Retinal pigment epithelial cell (primary cell): ENCODE data around the gene ALDOA.
A peak's percentile ranks its signal among the peaks of the same experiment; 100 is the strongest.

Experiments used
- DNase-seq: peaks from one replicate; pipeline ENCODE4 v3.0.0-alpha.2; 2010; ENCODE audit warnings: low read depth
- H3K4me3 ChIP-seq: 2 replicates; pipeline ENCODE4 v1.5.1; 2011; ENCODE audit warnings: mild to moderate bottlenecking, low read length, control low read depth, moderate library complexity
- TF ChIP-seq, protein P1 (sequence below): conservative IDR thresholded peaks from 2 replicates; pipeline ENCODE4 v1.5.1; 2011; ENCODE audit warnings: low read depth, low read length, control low read depth, inconsistent platforms

The ALDOA gene

DNA sequence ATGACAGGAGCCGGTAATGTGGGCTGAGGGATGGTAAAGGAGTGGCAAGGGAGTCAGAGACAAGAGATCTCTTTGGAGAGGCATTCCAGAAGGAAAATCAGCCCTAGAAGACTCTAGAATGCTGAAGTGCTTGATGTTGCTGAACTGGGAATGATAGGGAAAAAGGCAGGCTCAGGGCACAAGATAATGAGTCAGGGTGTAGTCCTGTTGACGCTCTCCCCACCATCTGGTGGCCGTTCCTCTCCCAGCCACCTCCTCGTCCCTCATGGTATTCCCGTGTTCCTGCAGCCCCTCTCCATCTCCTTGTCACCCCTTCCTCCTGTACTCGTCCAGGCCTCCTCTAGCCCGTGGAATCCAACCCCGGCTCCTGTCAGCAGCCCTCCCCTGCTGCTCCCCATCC, 11.1 kb upstream of the ALDOA start:
- H3K4me3 ChIP-seq, result no peak overlapping the region
- TF ChIP-seq, protein P1, sequence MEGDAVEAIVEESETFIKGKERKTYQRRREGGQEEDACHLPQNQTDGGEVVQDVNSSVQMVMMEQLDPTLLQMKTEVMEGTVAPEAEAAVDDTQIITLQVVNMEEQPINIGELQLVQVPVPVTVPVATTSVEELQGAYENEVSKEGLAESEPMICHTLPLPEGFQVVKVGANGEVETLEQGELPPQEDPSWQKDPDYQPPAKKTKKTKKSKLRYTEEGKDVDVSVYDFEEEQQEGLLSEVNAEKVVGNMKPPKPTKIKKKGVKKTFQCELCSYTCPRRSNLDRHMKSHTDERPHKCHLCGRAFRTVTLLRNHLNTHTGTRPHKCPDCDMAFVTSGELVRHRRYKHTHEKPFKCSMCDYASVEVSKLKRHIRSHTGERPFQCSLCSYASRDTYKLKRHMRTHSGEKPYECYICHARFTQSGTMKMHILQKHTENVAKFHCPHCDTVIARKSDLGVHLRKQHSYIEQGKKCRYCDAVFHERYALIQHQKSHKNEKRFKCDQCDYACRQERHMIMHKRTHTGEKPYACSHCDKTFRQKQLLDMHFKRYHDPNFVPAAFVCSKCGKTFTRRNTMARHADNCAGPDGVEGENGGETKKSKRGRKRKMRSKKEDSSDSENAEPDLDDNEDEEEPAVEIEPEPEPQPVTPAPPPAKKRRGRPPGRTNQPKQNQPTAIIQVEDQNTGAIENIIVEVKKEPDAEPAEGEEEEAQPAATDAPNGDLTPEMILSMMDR, result no peak
- no peak for DNase-seq

DNA sequence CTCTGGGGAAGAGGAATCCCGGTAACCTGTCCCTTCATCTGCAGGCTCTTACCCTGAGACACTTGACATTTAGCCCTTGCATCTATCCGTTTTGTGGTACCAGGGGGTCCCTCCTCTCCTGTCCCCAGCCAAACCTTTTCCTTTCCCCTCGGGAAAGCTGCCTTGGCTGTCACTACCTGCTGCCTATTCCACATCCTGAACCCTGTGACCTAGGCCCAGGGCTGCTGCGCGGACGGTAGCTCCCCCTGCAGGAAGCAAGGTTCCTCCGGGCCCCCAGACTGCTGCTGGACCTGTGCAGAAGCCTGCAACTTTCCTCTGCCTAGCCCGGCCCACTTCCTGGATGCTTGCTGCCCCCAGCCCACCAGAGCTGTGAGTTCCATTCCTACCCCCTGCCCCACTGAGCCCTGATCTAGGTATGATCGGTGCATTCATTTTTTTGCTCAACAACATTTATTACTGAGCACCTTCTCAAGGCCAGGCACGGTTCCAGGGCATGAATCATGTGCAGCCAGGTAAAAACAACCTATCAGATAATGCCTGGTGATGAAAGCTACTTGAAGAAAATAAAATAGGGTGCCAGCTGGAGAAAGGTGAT, 10.5 kb upstream of the ALDOA start:
- H3K4me3 ChIP-seq, result no peak overlapping the region
- no peak for DNase-seq
- TF ChIP-seq, protein P1, result peak; percentile 78

GRCh38 chr16:30060346-30060745, 5.2 kb upstream of the ALDOA start:
- TF ChIP-seq, protein P1, result no peak
- no peak for DNase-seq
- H3K4me3 ChIP-seq, result no peak overlapping the region

DNA sequence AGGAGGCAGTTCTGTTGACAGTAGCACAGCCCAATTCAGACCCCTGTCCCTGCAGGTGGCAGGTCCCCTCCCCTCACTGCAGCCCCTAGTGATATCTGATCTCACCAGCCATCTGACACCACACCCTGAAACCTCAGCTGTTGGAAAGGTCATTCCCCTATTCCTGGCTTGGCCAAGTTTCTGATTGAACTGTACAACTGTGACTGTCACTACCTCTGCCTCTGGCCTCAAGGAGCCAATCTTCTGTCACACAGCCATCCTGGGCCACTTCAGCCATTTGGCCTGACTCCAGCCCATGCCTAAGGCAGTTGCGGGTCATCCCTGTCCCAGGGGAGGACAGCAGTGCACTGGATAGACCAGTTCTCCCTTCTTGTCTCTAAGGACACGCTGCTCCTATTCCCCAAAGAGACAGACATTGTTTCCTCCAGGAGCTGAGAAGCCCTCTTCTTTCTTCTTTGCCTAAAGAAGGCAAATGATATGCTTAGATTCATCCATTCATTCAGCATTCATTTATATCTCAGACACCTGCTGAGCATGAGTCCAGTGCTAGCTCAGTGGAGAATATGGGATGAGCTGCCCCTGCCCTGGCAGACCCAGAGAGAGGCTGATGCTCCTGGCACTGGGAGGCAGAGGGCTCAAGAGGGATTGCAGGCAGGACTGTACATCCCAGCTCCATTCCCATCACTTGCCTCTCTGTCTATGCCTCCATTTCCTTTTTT, 4.6 kb upstream of the ALDOA start:
- H3K4me3 ChIP-seq, result no peak overlapping the region
- DNase-seq, result no peak
- TF ChIP-seq, protein P1, result no peak

GRCh38 chr16:30063278-30063892, 2.2 kb upstream of the ALDOA start:
- DNase-seq, result no peak
- no peak overlapping the region for H3K4me3 ChIP-seq
- TF ChIP-seq, protein P1, result no peak

GRCh38 chr16:30063893-30064728, 1.4 kb upstream of the ALDOA start:
- no peak for DNase-seq
- TF ChIP-seq, protein P1, result peak; percentile 23
- peak overlapping the region; percentile 79 for H3K4me3 ChIP-seq
